Activated CD8-positive, alpha-beta T cell treated with anti-CD3 and anti-CD28 coated beads for 36 hours (primary cell): ENCODE measurements around the gene AQP9. TPM values are rescaled to one million over a fixed set of nuclear protein-coding genes. Genes with fewer than 3 reads are reported as not detected.

ENCODE experiments used
- ATAC-seq: fragments of 200-7000 bp; cut with Tn5 transposase; one replicate; pipeline ENCODE4 v1.10.0; 2021; ENCODE audit warnings: mild to moderate bottlenecking, moderate library complexity
- CTCF ChIA-PET: fragments of 350-600 bp; sonication (Branson Sonifier 250); formaldehyde crosslinking; loops from one replicate; lab custom pipeline; 2021; ENCODE audit warnings: antibody characterized with exemption; lab: Charles Lee
- POLR2A ChIA-PET: fragments of 350-600 bp; sonication (Branson Sonifier 250); formaldehyde crosslinking; loops from one replicate; lab custom pipeline; 2021; ENCODE audit warnings: antibody characterized with exemption; lab: Charles Lee
- DNase-seq: peaks from one replicate; pipeline ENCODE4 v3.0.0-alpha.2; 2020
- H3K27ac Mint-ChIP-seq: one replicate; pipeline ENCODE4 v1.8.0; 2021; ENCODE audit warnings: mild to moderate bottlenecking, mixed read lengths
- H3K27me3 Mint-ChIP-seq: one replicate; pipeline ENCODE4 v1.8.0; 2021; ENCODE audit warnings: mixed read lengths
- H3K36me3 Mint-ChIP-seq: one replicate; pipeline ENCODE4 v1.8.0; 2021; ENCODE audit warnings: low read depth, mixed read lengths
- H3K4me1 Mint-ChIP-seq: one replicate; pipeline ENCODE4 v1.8.0; 2021; ENCODE audit warnings: low read depth, mixed read lengths
- H3K4me3 Mint-ChIP-seq: one replicate; pipeline ENCODE4 v1.8.0; 2021; ENCODE audit warnings: mild to moderate bottlenecking, moderate library complexity, mixed read lengths
- H3K9me3 Mint-ChIP-seq: one replicate; pipeline ENCODE4 v1.8.0; 2021; ENCODE audit warnings: mixed read lengths
- intact Hi-C: fragments of 100-400 bp; cut with micrococcal nuclease; formaldehyde crosslinking; loops from one replicate; pipeline ENCODE4 v1.10.0; 2022
- total RNA-seq, 2 experiments: library from RNA; stranded (reverse); gene quantifications; one replicate each; pipeline ENCODE4 v1.2.3, GENCODE V29; 2021
- TF ChIP-seq, protein P1 (sequence below): fragments of 200-600 bp; IDR thresholded peaks from one replicate; pipeline ENCODE4 v1.8.0; 2022; ENCODE audit warnings: antibody characterized with exemption, mild to moderate bottlenecking

AQP9 gene
- total RNA-seq, 2 experiments from 2014 or later: not detected

DNA sequence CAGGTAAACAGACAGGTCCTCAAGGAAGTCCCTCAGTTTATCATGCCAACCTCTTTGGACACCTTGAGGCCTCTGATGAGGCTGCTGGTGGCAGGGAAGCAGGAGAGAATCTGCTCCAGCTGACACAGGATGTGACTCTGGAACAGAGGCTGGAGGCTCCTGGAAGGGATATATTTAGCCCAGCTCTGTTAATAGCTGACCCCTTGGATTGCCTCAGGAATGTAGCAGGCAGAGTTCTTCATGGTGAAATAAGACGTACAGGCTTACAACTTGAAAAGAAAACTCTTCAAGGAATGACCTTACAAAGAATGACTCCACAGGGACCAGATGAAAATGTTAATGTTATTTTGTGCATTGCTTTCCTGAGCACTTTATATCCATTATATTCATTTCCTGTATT is 90.5 kb downstream of the AQP9 start:
- ATAC-seq: no peak
- peaks cover 8% of the 10 kb centered on the region for H3K4me1 Mint-ChIP-seq
- no peaks in the 10 kb centered on the region for H3K36me3 Mint-ChIP-seq
- H3K27me3 Mint-ChIP-seq: peaks cover 5% of the 10 kb centered on the region
- CTCF ChIA-PET: interaction anchor here (0.8 to 2.3 kb wide), 20 partner anchors 23 to 1300 kb away, joined by 3 to 15 read pairs (median 4); partner anchors contain the start of gene MINDY2
- H3K27ac Mint-ChIP-seq: no peak overlapping the region
- POLR2A ChIA-PET: interaction anchor here (0.7 kb wide), 1 partner anchor 647 kb away, joined by 3 read pairs; no protein-coding TSS in a partner anchor
- no peak overlapping the region for H3K4me3 Mint-ChIP-seq
- TF ChIP-seq, protein P1, sequence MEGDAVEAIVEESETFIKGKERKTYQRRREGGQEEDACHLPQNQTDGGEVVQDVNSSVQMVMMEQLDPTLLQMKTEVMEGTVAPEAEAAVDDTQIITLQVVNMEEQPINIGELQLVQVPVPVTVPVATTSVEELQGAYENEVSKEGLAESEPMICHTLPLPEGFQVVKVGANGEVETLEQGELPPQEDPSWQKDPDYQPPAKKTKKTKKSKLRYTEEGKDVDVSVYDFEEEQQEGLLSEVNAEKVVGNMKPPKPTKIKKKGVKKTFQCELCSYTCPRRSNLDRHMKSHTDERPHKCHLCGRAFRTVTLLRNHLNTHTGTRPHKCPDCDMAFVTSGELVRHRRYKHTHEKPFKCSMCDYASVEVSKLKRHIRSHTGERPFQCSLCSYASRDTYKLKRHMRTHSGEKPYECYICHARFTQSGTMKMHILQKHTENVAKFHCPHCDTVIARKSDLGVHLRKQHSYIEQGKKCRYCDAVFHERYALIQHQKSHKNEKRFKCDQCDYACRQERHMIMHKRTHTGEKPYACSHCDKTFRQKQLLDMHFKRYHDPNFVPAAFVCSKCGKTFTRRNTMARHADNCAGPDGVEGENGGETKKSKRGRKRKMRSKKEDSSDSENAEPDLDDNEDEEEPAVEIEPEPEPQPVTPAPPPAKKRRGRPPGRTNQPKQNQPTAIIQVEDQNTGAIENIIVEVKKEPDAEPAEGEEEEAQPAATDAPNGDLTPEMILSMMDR: no peak
- intact Hi-C loops: loop anchor here (5.0 kb wide), 1 partner anchor 529 kb away; no protein-coding TSS in a partner anchor
- no peaks in the 10 kb centered on the region for H3K9me3 Mint-ChIP-seq
- no peak for DNase-seq

DNA sequence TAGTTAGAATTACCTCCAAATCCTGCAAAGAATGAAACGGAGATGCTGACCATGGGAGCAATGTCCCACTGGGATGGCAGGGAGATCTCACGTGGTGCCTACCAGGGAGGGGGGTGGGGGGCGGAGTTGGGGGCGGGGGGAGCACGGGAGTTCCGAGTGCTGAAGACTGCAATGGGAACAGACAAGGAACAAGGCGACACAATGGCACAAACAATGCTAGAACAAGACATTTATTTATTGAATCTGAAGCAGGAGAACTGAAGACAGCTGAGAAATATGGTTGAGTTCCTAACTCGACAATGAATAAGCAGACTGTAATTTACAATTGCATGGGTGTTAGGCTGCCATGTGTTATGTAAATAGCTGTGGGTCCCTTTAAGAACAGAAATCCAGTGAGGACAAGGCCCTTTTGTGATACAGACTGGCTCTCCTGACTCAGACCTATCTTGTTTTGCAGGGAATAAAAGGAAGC is 91.2 kb downstream of the AQP9 start:
- Mint-ChIP-seq H3K4me1 (peaks cover 8% of the 10 kb centered on the region), H3K4me3 (no peak overlapping the region), H3K36me3 (no peaks in the 10 kb centered on the region), H3K27me3 (peaks cover 5% of the 10 kb centered on the region), H3K9me3 (no peaks in the 10 kb centered on the region), H3K27ac (no peak overlapping the region)
- CTCF ChIA-PET: interaction anchor here (1.2 to 1.8 kb wide), 2 partner anchors 154 to 532 kb away, joined by 4 read pairs; no protein-coding TSS in a partner anchor
- ATAC-seq (no peak), DNase-seq (no peak)
- TF ChIP-seq, protein P1: no peak
- intact Hi-C loops: loop anchor here (5.0 kb wide), 1 partner anchor 528 kb away; no protein-coding TSS in a partner anchor
- POLR2A ChIA-PET: interaction anchor here (0.7 kb wide), 1 partner anchor 646 kb away, joined by 3 read pairs; no protein-coding TSS in a partner anchor

DNA sequence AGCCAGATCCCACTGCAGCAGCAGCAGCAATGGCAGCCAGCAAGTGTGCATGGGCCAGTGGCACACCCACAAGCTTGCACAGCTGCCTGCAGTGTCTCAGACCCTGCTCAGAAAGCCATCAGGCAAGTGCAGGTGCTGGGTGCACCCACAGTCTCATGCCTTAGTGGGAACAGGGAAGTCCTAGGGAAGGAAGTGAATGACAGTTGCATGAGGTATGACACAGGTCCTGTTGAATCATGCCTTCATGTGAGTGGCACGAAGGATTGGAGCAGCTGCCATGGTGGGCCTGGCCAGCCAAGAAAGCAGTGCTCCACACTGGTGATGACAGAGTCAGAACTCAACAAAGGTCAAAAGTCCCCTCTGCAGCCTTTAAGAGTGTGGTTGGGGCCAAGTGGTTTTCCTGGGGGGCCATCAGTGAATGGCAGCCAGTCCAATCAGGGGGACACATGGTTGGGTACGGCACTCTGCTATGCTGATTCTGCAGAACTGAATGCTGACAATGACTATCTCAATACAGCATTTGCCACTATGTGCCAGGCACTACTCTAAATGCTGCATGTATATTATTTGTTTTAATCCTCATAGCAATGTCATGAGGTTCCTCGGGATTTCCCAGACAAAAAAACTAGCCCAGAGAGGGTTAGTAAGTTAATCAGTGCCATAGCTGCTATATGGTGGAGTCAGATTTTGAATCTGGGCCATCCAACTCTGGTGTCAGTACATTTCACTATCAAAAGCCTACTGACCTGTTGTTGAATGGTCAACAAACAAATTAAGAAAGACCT is 94.3 kb downstream of the AQP9 start:
- CTCF ChIA-PET: interaction anchor here (1.4 to 1.5 kb wide), 2 partner anchors 8 to 1296 kb away, joined by 3 read pairs; no protein-coding TSS in a partner anchor
- ATAC-seq (no peak), DNase-seq (no peak)
- Mint-ChIP-seq H3K4me1 (peaks cover 8% of the 10 kb centered on the region), H3K4me3 (no peak overlapping the region), H3K36me3 (no peaks in the 10 kb centered on the region), H3K9me3 (no peaks in the 10 kb centered on the region), H3K27ac (no peak overlapping the region), H3K27me3 (peaks cover 5% of the 10 kb centered on the region)
- TF ChIP-seq, protein P1: no peak
- POLR2A ChIA-PET: no interaction called here
- intact Hi-C loops: no loop called here

DNA sequence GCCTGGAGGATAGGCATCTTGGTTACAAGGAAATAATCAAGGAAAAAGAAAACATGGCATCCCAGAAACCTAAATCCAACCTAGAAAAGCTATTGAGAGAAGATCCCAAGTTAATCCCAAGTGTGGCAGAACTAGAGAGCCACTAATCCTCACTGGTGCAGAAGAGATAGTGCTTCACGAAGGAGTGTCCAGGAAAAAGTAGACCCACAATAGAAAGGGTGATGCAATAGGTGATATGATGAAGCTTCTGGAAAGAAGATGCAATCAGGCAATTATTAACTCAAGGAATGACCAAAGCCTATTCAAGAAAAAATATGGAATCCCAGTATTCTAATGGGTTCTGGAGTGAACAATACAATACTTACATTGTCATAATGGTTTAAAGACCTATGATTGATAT is 95.2 kb downstream of the AQP9 start:
- ATAC-seq (no peak), DNase-seq (no peak)
- Mint-ChIP-seq H3K9me3 (no peaks in the 10 kb centered on the region), H3K4me1 (peaks cover 8% of the 10 kb centered on the region), H3K27me3 (peaks cover 5% of the 10 kb centered on the region), H3K27ac (no peak overlapping the region), H3K36me3 (no peaks in the 10 kb centered on the region), H3K4me3 (no peak overlapping the region)
- intact Hi-C loops: no loop called here
- TF ChIP-seq, protein P1: no peak
- ChIA-PET POLR2A (no interaction called here), CTCF (interaction anchor here (1.0 to 1.5 kb wide), 3 partner anchors 9 to 48 kb away, joined by 3 to 4 read pairs (median 3); no protein-coding TSS in a partner anchor)

Other genes with a start within 250 kb of the AQP9 start
- 1 to 10 TPM in 1 of 2 experiments, under 1 TPM in 1; 0.47 to 1.4 TPM for gene ALDH1A2, start 72.7 kb upstream of the AQP9 start, total RNA-seq